Endothelial cell of umbilical vein (primary cell): ENCODE results near the gene YTHDF1. TPM values are rescaled to one million over a fixed set of nuclear protein-coding genes. Genes with fewer than 3 reads are reported as not detected.

Experiments used
- BruUV-seq: library from RNA; stranded (reverse); fragments of 400-500 nt; replicated peaks from 2 replicates; lab custom pipeline; 2021; lab: Mats Ljungman, UMichigan
- CTCF ChIA-PET: fragments of 300-600, 350-600 bp; sonication (Branson Sonifier 250); formaldehyde crosslinking; loops from one replicate; lab custom pipeline; 2021; ENCODE audit warnings: antibody characterized with exemption, inconsistent platforms; lab: Charles Lee
- POLR2A ChIA-PET: fragments of 300-600, 350-600 bp; sonication (Branson Sonifier 250); formaldehyde crosslinking; loops from one replicate; lab custom pipeline; 2021; ENCODE audit warnings: antibody characterized with exemption, inconsistent platforms; lab: Charles Lee
- DNase-seq: peaks from one replicate; pipeline ENCODE4 v3.0.0-alpha.2; 2011; ENCODE audit warnings: low read depth, low spot score
- FAIRE-seq: peaks from 2 replicates; lab custom pipeline; 2011; peaks lifted over from hg19 to GRCh38; lab: Jason Lieb, UNC
- H2AFZ ChIP-seq: 2 replicates; pipeline ENCODE4 v1.6.0; 2012; ENCODE audit warnings: low read depth, low read length, control low read depth, inconsistent platforms
- H3K27ac ChIP-seq: 2 replicates; pipeline ENCODE4 v1.5.1; 2011; ENCODE audit warnings: low read depth, mild to moderate bottlenecking, control low read depth, low read length, moderate library complexity; ENCODE audit not compliant: insufficient read depth
- H3K27me3 ChIP-seq, 2 experiments: 2 replicates each; pipeline versions ENCODE4 v1.6.0 to v1.6.1; 2011; ENCODE audit warnings: low read length in 2 of 2, mixed read lengths in 1 of 2; ENCODE audit not compliant: control insufficient read depth in 2 of 2, insufficient read depth in 2 of 2
- H3K36me3 ChIP-seq, 2 experiments: 2 replicates in 1 of 2; 3 replicates in 1 of 2; pipeline ENCODE4 v1.5.1; 2011; ENCODE audit warnings: low read length in 2 of 2, mild to moderate bottlenecking in 1 of 2, moderate library complexity in 1 of 2; ENCODE audit not compliant: control insufficient read depth in 2 of 2, insufficient read depth in 2 of 2; ENCODE audit errors: extremely low read depth in 1 of 2
- H3K4me1 ChIP-seq: 3 replicates; pipeline ENCODE4 v1.5.1; 2011; ENCODE audit warnings: mild to moderate bottlenecking, low read length; ENCODE audit not compliant: control insufficient read depth, insufficient read depth; ENCODE audit errors: extremely low read depth
- H3K4me2 ChIP-seq: 2 replicates; pipeline ENCODE4 v1.6.1; 2011; ENCODE audit warnings: low read length, control low read depth, mixed read lengths; ENCODE audit not compliant: insufficient read depth
- H3K4me3 ChIP-seq, 3 experiments: fragments of 200-600 bp in 1 of 3; sonication (generic), shearing (Covaris generic) in 1 of 3; replicated peaks in 1 of 3; 2 replicates each; pipeline ENCODE4 v1.5.1; 2011 to 2016; ENCODE audit warnings: control low read depth in 3 of 3, low read length in 3 of 3, mild to moderate bottlenecking in 2 of 3, inconsistent platforms in 1 of 3, low read depth in 1 of 3, moderate library complexity in 1 of 3; ENCODE audit not compliant: insufficient read depth in 1 of 3
- H3K79me2 ChIP-seq: 2 replicates; pipeline ENCODE4 v1.6.0; 2012; ENCODE audit warnings: low read length, inconsistent platforms; ENCODE audit not compliant: control insufficient read depth, insufficient read depth
- H3K9ac ChIP-seq: replicated peaks from 2 replicates; pipeline ENCODE3; 2011; ENCODE audit warnings: low read length, control low read depth; ENCODE audit not compliant: insufficient read depth; ENCODE audit errors: extremely low read depth
- H3K9me1 ChIP-seq: replicated peaks from 3 replicates; pipeline ENCODE4 v1.6.0; 2011; ENCODE audit warnings: mild to moderate bottlenecking, low read length; ENCODE audit not compliant: control insufficient read depth, insufficient read depth; ENCODE audit errors: extremely low read depth
- H3K9me3 ChIP-seq: replicated peaks from 2 replicates; pipeline ENCODE4 v1.5.1; 2012; ENCODE audit warnings: low read length, inconsistent platforms; ENCODE audit not compliant: control insufficient read depth, insufficient read depth
- H4K20me1 ChIP-seq: replicated peaks from 2 replicates; pipeline ENCODE3; 2011; ENCODE audit warnings: mild to moderate bottlenecking, low read length; ENCODE audit not compliant: control insufficient read depth, insufficient read depth; ENCODE audit errors: extremely low read depth
- CTCF ChIP-seq, 2 donors: IDR thresholded peaks; 1 replicate in 1 of 2; 2 replicates in 1 of 2; pipeline ENCODE4 v1.5.1; 2011; ENCODE audit warnings: low read length in 2 of 2, mild to moderate bottlenecking in 2 of 2, moderate library complexity in 2 of 2, control low read depth in 1 of 2, inconsistent platforms in 1 of 2, low read depth in 1 of 2; ENCODE audit not compliant: insufficient read depth in 1 of 2; ENCODE audit errors: extremely low read depth in 1 of 2
- EZH2 ChIP-seq: IDR thresholded peaks from 2 replicates; pipeline ENCODE4 v1.6.1; 2012; ENCODE audit warnings: borderline replicate concordance, low read depth, mild to moderate bottlenecking, moderate library complexity, low read length, inconsistent platforms; ENCODE audit not compliant: severe bottlenecking
- FOS ChIP-seq: IDR thresholded peaks from 2 replicates; pipeline ENCODE4 v1.6.1; 2011; ENCODE audit warnings: mild to moderate bottlenecking, low read length, moderate library complexity, borderline replicate concordance; ENCODE audit not compliant: insufficient read depth
- GATA2 ChIP-seq: IDR thresholded peaks from 2 replicates; pipeline ENCODE4 v1.7.0; 2011; ENCODE audit warnings: low read depth, mild to moderate bottlenecking, moderate library complexity, mixed read lengths, low read length; ENCODE audit not compliant: insufficient read length, insufficient read depth
- JUN ChIP-seq: IDR thresholded peaks from 2 replicates; pipeline ENCODE4 v1.6.1; 2011; ENCODE audit warnings: borderline replicate concordance, low read depth; ENCODE audit not compliant: insufficient read length, insufficient read depth
- MAX ChIP-seq: IDR thresholded peaks from 2 replicates; pipeline ENCODE4 v1.6.1; 2011; ENCODE audit not compliant: insufficient read depth, insufficient read length
- MYC ChIP-seq: IDR thresholded peaks from one replicate; pipeline ENCODE4 v1.6.1; 2011; ENCODE audit warnings: mild to moderate bottlenecking, low read depth, low read length
- POLR2A ChIP-seq: IDR thresholded peaks from 2 replicates; pipeline ENCODE4 v1.6.1; 2012; ENCODE audit warnings: low read depth, mild to moderate bottlenecking, control low read depth, low read length
- POLR2AphosphoS5 ChIP-seq: IDR thresholded peaks from 2 replicates; pipeline ENCODE4 v1.6.1; 2012; ENCODE audit warnings: low read depth, mild to moderate bottlenecking, control low read depth, low read length, moderate library complexity; ENCODE audit not compliant: insufficient read depth
- dilution Hi-C: fragments of 300-500 bp; cut with MboI; formaldehyde crosslinking; loops from one replicate; pipeline ENCODE4 v1.15.0; 2019; ENCODE audit warnings: low sequenced_read_pairs; ENCODE audit not compliant: extremely low pct_ligation_motif_present
- intact Hi-C: fragments of 100-400 bp; cut with micrococcal nuclease; formaldehyde crosslinking; loops from one replicate; pipeline ENCODE4 v1.10.0; 2022
- polyA plus RNA-seq, 4 experiments: library from polyadenylated mRNA; depleted of rRNA in 3 of 4; stranded (reverse) in 3 of 4; unstranded in 1 of 4; fragments of >200 nt; gene quantifications; 2 replicates each; pipeline versions ENCODE4 v1.2.1 to v1.2.3, GENCODE V29; 2011 to 2012; ENCODE audit warnings: missing spikeins in 1 of 4
- total RNA-seq: library from RNA; stranded (reverse); gene quantifications from 2 replicates; pipeline ENCODE4 v1.2.3, GENCODE V29; 2021

The YTHDF1 gene
- total and polyA plus RNA-seq, 2 donors (not counting 3 experiments of a cell fraction or from before 2014, with no cell fraction given), result 25.2 to 44.4 TPM

DNA sequence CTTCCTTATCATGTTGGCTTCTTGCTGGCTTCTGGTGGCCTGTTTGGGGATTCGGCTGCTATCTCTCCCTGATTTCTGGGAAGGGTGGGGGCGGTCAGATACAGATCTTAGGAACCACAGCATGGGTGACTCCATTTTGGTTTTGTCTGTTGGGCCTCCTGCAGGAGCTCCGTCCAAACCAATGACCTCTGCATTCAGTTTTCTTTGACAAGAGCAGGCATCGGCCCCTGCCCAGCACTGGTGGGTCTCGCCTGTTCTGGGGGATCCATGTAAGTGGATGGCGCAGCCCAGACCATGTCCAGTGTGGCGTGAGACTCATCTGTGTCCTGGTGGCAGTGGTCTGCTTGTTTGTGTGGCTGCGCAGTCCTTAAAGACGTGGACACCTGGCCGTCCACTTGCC is 48.1 kb upstream of the YTHDF1 start:
- DNase-seq, result no peak
- no peak for TF ChIP-seq POLR2AphosphoS5
- TF ChIP-seq POLR2A, result no peak
- no peak for TF ChIP-seq EZH2
- TF ChIP-seq MAX, result no peak
- TF ChIP-seq JUN, result no peak
- no peak for TF ChIP-seq GATA2
- no peak for TF ChIP-seq FOS
- no peak for TF ChIP-seq CTCF (IDR thresholded peaks at IDR 0.05; ENCODE audit: extremely low read depth in 1 of 2, insufficient read depth in 1 of 2, low read depth in 1 of 2, low read length in 2 of 2)
- no peak for TF ChIP-seq MYC
- H3K4me1 ChIP-seq, result no peaks in the 10 kb centered on the region
- H3K27me3 ChIP-seq, result peaks cover 7 to 9% of the 10 kb centered on the region in 2 experiments
- H4K20me1 ChIP-seq, result no peaks in the 10 kb centered on the region
- ChIA-PET POLR2A (no interaction called here), CTCF (no interaction called here)
- H3K36me3 ChIP-seq, result no peaks in the 10 kb centered on the region
- H3K79me2 ChIP-seq, result no peaks in the 10 kb centered on the region
- H3K9me1 ChIP-seq, result no peaks in the 10 kb centered on the region
- no peak overlapping the region for H3K4me2 ChIP-seq
- H3K9me3 ChIP-seq, result no peaks in the 10 kb centered on the region
- dilution Hi-C loops, result no loop called here
- H2AFZ ChIP-seq, result no peak overlapping the region
- no peak overlapping the region for H3K4me3 ChIP-seq
- no TSS peak for BruUV-seq
- no peak overlapping the region for H3K9ac ChIP-seq
- H3K27ac ChIP-seq, result no peak overlapping the region
- intact Hi-C loops, result no loop called here
- FAIRE-seq, result no peak
